ENCODE results near the gene FRY.

- no peak for TF ChIP-seq CTCF (IDR thresholded peaks at IDR 0.05)
- no peak for TF ChIP-seq POLR2A (IDR thresholded peaks at IDR 0.05)
These were observed 303.1 kb downstream of the FRY start for GRCh38 chr13:32334671-32335070.
